DOHH2 (cell line): ENCODE measurements around the gene RTP2.
A peak's percentile ranks its signal among the peaks of the same experiment; 100 is the strongest.

Experiments
- H3F3A ChIP-seq: fragments of 200-600 bp; sonication (generic), shearing (Covaris generic); 2 replicates; pipeline ENCODE4 v1.6.0; 2016; ENCODE audit warnings: antibody characterized with exemption, mild to moderate bottlenecking; ENCODE audit not compliant: control insufficient read depth, insufficient read depth
- H3K27ac ChIP-seq: fragments of 200-600 bp; sonication (generic); 2 replicates; pipeline ENCODE4 v1.5.1; 2014; ENCODE audit warnings: low read depth, mild to moderate bottlenecking, low read length, moderate library complexity
- H3K27me3 ChIP-seq: fragments of 200-600 bp; sonication (generic); 2 replicates; pipeline ENCODE4 v1.6.1; 2014; ENCODE audit warnings: mild to moderate bottlenecking, low read length, mixed read lengths; ENCODE audit not compliant: control insufficient read depth
- H3K36me3 ChIP-seq: fragments of 200-600 bp; sonication (generic); 2 replicates; pipeline ENCODE4 v1.6.1; 2014; ENCODE audit warnings: mild to moderate bottlenecking, low read length, moderate library complexity, mixed read lengths; ENCODE audit not compliant: control insufficient read depth
- H3K4me1 ChIP-seq: fragments of 200-600 bp; sonication (generic); 2 replicates; pipeline ENCODE4 v1.6.1; 2014; ENCODE audit warnings: mild to moderate bottlenecking, low read length, mixed read lengths; ENCODE audit not compliant: control insufficient read depth
- H3K4me2 ChIP-seq: fragments of 200-600 bp; sonication (generic); 2 replicates; pipeline ENCODE4 v1.6.0; 2014; ENCODE audit warnings: mild to moderate bottlenecking, low read length, moderate library complexity
- H3K4me3 ChIP-seq: fragments of 200-600 bp; sonication (generic); 2 replicates; pipeline ENCODE4 v1.5.1; 2014; ENCODE audit warnings: mild to moderate bottlenecking, low read length, mixed read lengths
- H3K79me2 ChIP-seq: fragments of 200-600 bp; sonication (generic); 2 replicates; pipeline ENCODE4 v1.6.1; 2014; ENCODE audit warnings: mild to moderate bottlenecking, low read length, mixed read lengths; ENCODE audit not compliant: control insufficient read depth
- H3K9me2 ChIP-seq: fragments of 200-600 bp; sonication (generic); replicated peaks from 2 replicates; pipeline ENCODE4 v1.6.1; 2014; ENCODE audit warnings: mild to moderate bottlenecking, low read length, mixed read lengths; ENCODE audit not compliant: control insufficient read depth
- H3K9me3 ChIP-seq: fragments of 200-600 bp; sonication (generic); 2 replicates; pipeline ENCODE4 v1.6.1; 2014; ENCODE audit warnings: antibody characterized with exemption, low read length, mixed read lengths; ENCODE audit not compliant: control insufficient read depth, insufficient read depth
- H4K20me1 ChIP-seq: fragments of 200-600 bp; sonication (generic); 2 replicates; pipeline ENCODE4 v1.6.0; 2014; ENCODE audit warnings: low read depth, mild to moderate bottlenecking, antibody characterized with exemption, low read length, moderate library complexity; ENCODE audit not compliant: control insufficient read depth, insufficient read depth
- EZH2phosphoT487 ChIP-seq: fragments of 200-600 bp; sonication (generic); IDR thresholded peaks from 2 replicates; pipeline ENCODE4 v1.6.1; 2017; ENCODE audit warnings: borderline replicate concordance, mild to moderate bottlenecking, antibody characterized with exemption, low read length, moderate library complexity, mixed read lengths
- TF ChIP-seq, protein P1 (sequence below): fragments of 200-600 bp; sonication (generic); IDR thresholded peaks from one replicate; pipeline ENCODE4 v1.5.1; 2014; ENCODE audit warnings: antibody characterized with exemption, mild to moderate bottlenecking, low read depth, low read length; ENCODE audit not compliant: poor library complexity, severe bottlenecking

The RTP2 gene

DNA sequence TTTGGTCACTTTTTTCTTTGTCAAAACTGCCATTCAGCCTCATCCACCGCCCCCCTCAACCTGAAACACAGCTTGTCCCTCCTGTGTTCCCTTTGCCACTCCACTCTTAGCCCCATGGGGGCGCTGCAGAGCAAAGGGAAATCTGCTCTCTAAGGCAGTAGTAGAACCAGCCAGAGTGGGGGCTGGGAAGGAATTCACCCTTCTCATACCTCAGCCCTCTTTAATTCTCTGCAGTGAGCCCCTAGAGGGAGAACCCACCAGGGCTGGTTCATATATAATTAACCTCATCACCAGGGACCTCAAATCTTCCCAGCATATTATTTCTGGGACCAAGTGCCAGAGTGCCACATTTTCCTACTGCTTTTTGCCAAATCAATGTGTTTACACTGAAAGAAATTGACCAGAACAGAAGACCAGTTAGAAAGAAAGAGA is 45.7 kb upstream of the RTP2 start:
- Histone ChIP-seq H3K79me2 (peaks cover 53% of the 10 kb centered on the region), H3K27ac (peak overlapping the region; percentile 89)

GRCh38 chr3:187747506-187747905 is 45.1 kb upstream of the RTP2 start:
- peak overlapping the region; percentile 89 for H3K27ac ChIP-seq
- peak overlapping the region; percentile 93 for H3K4me2 ChIP-seq
- peak overlapping the region; percentile 80 for H3K4me3 ChIP-seq

More for the DNA sequence above, 45.7 kb upstream of the RTP2 start:
- Histone ChIP-seq H3K4me3 (peak overlapping the region; percentile 80), H3K9me3 (no peaks in the 10 kb centered on the region), H3K9me2 (no peaks in the 10 kb centered on the region), H3F3A (peaks cover 48% of the 10 kb centered on the region), H3K36me3 (peaks cover 23% of the 10 kb centered on the region), H3K4me2 (peak overlapping the region; percentile 93), H3K4me1 (peaks cover 52% of the 10 kb centered on the region), H4K20me1 (no peaks in the 10 kb centered on the region), H3K27me3 (no peaks in the 10 kb centered on the region)
- TF ChIP-seq EZH2phosphoT487, result no peak
- TF ChIP-seq, protein P1, sequence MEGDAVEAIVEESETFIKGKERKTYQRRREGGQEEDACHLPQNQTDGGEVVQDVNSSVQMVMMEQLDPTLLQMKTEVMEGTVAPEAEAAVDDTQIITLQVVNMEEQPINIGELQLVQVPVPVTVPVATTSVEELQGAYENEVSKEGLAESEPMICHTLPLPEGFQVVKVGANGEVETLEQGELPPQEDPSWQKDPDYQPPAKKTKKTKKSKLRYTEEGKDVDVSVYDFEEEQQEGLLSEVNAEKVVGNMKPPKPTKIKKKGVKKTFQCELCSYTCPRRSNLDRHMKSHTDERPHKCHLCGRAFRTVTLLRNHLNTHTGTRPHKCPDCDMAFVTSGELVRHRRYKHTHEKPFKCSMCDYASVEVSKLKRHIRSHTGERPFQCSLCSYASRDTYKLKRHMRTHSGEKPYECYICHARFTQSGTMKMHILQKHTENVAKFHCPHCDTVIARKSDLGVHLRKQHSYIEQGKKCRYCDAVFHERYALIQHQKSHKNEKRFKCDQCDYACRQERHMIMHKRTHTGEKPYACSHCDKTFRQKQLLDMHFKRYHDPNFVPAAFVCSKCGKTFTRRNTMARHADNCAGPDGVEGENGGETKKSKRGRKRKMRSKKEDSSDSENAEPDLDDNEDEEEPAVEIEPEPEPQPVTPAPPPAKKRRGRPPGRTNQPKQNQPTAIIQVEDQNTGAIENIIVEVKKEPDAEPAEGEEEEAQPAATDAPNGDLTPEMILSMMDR, result peak; percentile 97

DNA sequence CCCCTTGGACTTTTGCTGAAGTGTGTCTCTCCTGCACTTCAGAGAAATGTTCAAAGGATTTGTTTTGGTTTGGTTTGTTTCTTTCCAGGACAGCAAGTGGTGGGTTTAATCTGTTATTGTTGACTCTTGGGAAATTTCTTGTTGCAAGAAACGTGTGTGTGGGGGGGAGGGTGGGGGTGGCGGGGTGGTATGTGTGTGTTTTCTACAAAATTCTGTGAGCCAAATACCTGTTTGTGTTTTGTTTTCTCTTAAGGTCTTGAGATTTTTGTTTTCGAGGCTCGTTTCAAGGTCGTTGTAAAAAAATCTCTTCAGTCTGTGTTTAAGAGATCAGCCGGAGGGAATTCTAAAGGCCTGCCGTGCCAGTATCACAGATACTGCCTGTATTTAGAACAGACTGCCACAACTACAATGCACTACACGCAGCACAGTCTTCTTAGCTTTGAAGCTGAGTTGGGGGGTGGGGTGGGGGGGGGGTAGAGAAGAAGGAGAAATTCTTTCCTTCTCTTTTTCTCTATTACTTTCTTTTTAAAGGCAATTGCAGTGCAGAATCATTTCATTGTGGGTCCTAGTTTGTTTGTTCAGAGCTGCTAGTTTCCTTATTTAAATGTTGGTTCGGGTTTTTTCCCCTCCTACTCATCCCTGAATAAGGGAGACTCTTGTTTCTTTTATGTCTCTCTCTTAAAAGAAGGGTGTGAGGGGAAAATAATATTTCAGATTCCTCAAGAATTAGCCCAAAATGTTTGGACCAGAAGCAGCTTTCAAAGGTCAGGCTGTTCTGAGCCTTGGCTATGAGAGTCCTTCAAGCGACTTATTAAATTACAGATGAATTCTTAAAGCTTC is 44.3 kb upstream of the RTP2 start:
- H3K27ac ChIP-seq, result peak overlapping the region; percentile 89

More at GRCh38 chr3:187747506-187747905, 45.1 kb upstream of the RTP2 start:
- H3K9me2 ChIP-seq, result no peaks in the 10 kb centered on the region
- no peaks in the 10 kb centered on the region for H4K20me1 ChIP-seq
- no peaks in the 10 kb centered on the region for H3K27me3 ChIP-seq
- H3K36me3 ChIP-seq, result peaks cover 29% of the 10 kb centered on the region
- H3K4me1 ChIP-seq, result peaks cover 52% of the 10 kb centered on the region
- no peaks in the 10 kb centered on the region for H3K9me3 ChIP-seq
- H3K79me2 ChIP-seq, result peaks cover 59% of the 10 kb centered on the region
- TF ChIP-seq, protein P1, result no peak
- TF ChIP-seq EZH2phosphoT487, result no peak
- peaks cover 53% of the 10 kb centered on the region for H3F3A ChIP-seq

More for the DNA sequence above, 44.3 kb upstream of the RTP2 start:
- peaks cover 37% of the 10 kb centered on the region for H3K36me3 ChIP-seq
- H3K9me3 ChIP-seq, result no peaks in the 10 kb centered on the region
- peak overlapping the region; percentile 80 for H3K4me3 ChIP-seq
- H3F3A ChIP-seq, result peaks cover 59% of the 10 kb centered on the region
- peaks cover 67% of the 10 kb centered on the region for H3K79me2 ChIP-seq
- H3K4me1 ChIP-seq, result peaks cover 49% of the 10 kb centered on the region
- H3K27me3 ChIP-seq, result no peaks in the 10 kb centered on the region
- no peaks in the 10 kb centered on the region for H4K20me1 ChIP-seq
- H3K9me2 ChIP-seq, result no peaks in the 10 kb centered on the region
- peak overlapping the region; percentile 93 for H3K4me2 ChIP-seq
- TF ChIP-seq, protein P1, result no peak
- no peak for TF ChIP-seq EZH2phosphoT487
